Stimulated activated CD8-positive, alpha-beta memory T cell treated with anti-CD3 and anti-CD28 coated beads, Interleukin-12 subunit alpha, Interleukin-12 subunit beta, amount 100 ng/mL, for 24 hours (primary cell): ENCODE measurements around the gene GRHPR.

Source experiments
- DNase-seq: peaks from one replicate; pipeline ENCODE4 v3.0.0-alpha.2; 2020; ENCODE audit errors: extremely low read depth

Gene GRHPR

DNA sequence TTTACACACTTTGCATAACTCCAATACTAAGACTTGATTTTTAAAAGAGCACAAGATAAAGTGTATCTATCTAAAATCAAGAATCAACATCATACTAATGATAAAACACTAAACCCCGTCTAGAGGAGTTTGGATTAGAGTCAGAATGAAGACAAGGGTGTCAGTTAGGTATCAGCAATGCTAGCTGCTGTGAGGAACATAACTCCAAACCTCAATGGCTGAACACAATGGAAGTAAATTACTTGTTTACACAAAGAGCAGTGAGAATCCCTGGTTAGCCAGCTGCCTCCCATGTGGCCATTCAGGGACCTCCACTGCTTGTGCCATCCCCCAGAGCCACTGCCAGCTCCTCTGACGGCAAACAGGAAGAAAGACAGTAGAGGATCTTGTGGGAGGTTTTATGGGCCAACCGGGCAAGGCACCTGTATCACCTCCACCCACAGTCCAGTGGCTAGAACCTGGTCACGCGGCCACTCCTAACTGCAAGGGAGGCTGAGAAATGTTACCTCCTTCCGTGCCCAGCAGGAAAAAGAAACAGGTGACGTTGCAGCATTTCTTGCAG, 24.0 kb upstream of the GRHPR start:
- DNase-seq = no peak

DNA sequence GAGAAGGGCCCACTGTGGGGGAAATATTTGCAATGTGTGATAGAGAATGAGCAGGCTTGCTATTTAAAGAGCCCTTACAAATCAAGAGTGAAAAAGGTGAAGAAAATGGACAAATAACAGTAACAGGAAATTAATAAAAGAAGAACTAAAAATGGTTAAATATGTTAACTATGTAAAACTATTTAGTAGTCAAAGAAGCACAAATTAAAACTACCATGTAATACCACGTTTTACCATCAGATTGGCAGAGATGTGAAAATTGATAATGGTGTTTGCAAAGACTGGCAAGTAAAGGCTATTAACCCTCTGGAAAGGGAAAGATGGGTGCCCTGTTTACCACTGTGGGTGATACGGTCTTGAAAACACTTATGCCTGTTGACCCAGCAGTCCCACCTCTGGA, 23.2 kb upstream of the GRHPR start:
- DNase-seq = no peak

- no peak for DNase-seq
Measured at GRCh38 chr9:37404590-37404989, 17.9 kb upstream of the GRHPR start.

DNA sequence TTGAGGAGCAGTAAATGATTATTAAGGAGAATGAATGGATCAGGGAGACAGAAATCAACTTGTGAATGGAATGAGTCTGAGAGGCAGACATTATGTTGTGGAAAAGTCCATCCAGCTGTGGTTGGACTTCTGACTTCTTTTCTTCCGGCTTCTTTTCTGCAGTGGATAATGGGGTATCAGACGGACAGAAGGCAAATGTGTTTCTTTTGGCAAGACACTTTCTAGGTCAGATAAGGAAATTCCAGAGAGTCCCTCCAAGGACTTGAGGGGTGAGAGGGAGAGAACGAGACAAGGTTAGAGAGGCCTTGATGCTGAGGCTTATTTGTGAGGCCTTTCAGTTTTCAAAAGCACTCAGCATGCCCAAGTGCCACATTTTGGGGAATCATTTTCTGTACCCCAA, 17.1 kb upstream of the GRHPR start:
- DNase-seq = no peak

- no peak for DNase-seq
Measured at GRCh38 chr9:37405764-37406380, 16.6 kb upstream of the GRHPR start.

DNA sequence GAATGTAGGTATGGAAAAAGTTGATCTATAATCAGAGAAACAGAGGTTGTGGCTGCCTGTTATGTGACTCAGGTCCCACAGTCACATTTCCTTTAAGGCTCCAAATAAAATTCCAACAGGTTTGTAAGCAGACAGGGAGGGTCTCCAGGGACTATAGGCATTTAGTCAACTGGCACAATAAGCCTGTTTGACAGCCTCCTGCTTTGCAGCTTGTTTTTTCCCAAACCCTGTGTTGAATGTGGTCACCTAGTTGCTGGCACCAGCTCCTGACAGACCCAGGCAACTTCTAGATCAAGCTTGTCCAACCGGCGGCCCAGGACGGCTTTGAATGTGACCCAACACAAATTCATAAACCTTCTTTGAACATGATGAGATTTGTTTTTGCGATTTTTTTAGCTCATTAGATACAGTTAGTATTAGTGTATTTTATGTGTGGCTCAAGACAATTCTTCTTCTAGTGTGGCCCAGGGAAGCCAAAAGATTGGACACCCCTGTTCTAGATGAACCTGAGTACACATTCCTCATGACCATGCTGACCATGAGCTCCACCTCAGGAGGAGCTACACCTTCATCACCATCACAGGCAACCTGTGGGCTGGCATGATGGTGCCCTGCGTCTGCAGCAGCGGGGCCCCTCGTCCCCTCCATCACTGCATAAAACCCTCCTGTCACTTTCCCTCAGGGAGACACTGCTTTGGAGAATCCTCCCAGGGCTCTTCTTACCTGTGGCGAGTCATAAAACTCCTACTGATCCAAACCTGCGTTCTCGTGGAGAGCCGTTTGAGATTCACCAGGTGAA, 15.7 kb upstream of the GRHPR start:
- no peak for DNase-seq

DNA sequence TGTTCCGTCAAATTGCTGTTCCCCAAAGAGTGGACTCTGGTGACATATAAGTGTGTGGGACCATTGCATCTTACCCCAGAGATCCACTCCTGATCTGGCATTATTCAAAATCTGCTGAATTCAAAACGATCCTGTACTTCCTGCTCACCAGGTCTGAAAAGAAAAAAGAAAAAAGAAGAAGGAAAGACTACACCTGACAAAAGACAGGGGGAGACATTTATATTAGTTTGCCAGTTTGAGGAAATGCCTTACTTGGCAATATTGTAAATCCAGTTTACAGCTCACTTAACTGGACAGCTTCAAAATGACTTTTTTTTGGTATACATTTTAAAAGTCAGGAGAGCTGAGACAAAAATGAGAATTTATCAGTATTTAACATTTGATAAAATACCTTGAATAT, 15.0 kb upstream of the GRHPR start:
- no peak for DNase-seq

DNA sequence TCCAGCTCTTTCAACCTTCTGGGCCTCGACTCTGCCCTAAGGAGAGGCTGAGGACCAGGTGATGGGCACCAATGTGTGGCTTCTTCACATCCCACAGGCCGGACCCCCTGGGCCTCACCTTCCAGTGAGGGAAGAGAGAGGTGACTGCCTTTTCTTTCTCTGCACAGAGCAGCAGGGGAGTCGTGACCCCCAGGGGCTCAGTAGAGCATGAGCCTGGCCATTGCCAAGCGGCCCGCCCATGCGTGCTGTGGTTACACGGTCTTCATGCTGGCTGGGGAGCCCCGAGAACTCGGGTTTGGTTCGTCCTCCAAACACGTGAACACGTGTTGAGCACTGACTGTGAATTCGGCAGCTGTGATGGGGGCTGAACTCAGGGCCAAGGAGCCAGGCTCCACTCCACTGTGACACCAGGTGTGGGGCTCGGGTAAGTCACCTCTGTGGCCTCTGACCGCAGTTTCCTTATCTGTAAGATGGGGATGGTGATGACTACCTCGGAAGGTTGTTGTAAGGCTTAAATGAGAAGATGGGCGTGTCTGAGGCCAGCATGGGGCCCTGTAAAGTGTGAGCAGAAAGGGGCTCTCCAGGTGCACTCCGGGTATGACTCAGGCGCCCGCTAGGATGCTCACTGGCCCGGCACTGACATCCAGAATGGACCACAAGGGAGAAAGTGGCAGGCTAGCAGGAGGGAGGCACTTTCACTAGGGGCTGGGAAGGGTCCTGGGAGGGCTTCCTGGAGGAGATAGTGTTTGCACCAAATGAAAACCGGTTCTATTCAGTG, 13.4 kb upstream of the GRHPR start:
- DNase-seq = peak; percentile 42

GRCh38 chr9:37410354-37410861, 12.1 kb upstream of the GRHPR start:
- DNase-seq = no peak

GRCh38 chr9:37410969-37411785, 11.3 kb upstream of the GRHPR start:
- DNase-seq = no peak

DNA sequence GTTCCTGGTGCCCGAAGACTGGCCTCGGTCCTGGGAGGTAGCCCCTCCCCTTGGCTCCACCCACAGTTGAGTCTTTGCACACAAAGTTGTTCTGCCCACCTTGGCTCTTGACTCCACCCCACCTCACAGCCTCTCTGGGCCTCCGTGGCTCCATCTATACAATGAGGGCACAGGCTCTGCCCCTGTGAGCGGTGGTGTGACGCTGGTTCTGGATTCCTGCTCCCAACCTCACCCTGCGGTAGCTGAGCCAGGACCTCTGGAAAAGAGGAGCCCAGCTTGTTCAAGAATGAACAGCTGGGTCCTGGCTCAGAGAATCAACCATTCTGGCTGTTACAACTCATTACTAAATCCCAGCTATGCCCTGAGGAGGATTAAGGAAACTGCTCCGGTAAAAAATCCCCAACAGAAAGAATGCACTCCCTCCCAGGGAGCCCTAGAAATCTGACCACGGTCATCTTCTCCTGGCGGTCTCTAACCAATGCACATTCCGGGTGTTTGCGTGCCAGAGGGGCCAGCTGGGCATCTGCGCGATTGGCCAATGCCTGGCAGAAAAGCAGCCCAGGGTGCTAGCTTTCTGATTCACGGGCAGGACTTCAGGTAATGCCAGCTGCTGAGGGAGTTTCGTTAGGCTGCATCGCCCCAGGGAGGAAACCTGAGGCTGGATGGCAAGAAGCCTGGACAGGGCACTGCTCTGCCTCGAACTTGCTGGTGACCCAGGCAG, 9.9 kb upstream of the GRHPR start:
- DNase-seq = no peak

GRCh38 chr9:37413311-37413710, 9.2 kb upstream of the GRHPR start:
- DNase-seq = no peak

DNA sequence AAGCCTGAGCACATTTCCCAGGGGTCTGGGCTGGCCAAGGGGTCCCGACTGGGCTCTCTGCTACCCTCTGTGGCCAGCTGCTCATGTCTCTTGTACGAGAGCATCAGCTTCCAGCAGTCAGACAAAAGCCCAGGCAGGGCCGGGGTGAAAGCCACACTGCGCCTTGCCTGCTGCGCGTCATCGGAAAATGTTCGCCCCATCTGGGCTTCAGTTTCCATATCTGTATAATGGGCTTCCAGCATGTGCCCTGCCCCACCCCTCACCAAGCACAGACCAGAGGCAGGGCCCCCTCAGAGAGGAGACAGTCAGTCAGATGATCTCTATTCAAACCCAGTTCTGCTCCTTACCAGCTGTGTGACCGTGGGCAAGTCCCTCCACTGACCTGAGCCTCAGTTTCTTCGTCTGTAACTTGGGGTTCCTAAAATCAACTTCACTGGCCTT, 8.0 kb upstream of the GRHPR start:
- no peak for DNase-seq

- peak; percentile 41 for DNase-seq
Measured at GRCh38 chr9:37415011-37415719, 7.3 kb upstream of the GRHPR start.

- DNase-seq = no peak
Measured at GRCh38 chr9:37417252-37417803, 5.2 kb upstream of the GRHPR start.

DNA sequence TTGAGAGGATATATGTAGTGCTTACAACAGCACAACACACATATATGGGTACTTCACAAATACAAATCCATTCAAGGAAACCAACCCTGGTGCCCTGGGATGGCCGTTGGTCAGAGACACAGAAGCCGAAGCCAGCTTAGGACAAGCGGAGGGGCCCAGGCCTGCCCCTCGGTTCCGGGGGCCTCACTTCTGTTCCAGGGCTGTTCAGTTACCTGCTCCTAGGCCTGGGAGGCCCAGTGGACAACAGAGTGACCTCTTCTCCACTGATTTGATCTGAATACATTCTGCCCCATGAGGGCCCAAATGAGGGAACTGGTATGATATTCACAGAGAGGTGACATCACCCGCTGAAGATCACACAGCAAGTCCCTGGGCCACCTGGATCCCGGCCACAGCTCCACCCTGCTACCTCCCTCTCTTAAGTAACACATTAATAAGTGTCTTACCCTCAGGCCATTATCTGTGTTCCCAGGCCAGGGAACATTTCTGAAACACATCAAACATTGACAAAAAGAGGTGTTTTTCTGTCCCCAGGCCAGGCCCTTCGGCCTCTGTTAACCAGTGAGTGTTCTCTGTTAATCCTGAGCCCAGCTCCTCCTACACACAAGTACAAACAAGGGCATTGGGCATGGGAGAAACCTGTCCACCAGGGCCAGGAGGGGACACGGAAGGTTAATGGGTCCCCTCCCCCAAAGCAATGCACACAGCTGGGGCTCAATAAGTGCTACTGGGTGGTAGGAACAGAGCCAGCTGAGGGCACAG, 4.5 kb upstream of the GRHPR start:
- DNase-seq = no peak

DNA sequence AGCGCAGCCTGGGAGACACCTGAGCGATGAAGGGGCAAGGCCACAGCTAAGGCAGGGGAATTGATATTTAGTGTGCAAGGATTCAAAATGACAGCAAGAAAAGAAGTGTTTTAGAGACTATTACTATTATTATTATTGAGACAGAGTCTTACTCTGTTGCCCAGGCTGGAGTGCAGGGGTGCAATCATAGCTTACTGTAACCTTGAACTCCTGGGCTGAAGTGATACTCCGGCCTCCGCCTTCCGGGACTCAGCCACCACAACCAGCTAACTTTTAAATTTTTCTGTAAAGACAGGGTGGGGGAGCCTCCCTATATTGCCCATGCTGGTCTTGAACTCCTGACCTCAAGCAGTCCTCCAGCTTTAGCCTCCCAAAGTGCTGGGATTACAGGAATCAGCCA, 3.3 kb upstream of the GRHPR start:
- DNase-seq = no peak

DNA sequence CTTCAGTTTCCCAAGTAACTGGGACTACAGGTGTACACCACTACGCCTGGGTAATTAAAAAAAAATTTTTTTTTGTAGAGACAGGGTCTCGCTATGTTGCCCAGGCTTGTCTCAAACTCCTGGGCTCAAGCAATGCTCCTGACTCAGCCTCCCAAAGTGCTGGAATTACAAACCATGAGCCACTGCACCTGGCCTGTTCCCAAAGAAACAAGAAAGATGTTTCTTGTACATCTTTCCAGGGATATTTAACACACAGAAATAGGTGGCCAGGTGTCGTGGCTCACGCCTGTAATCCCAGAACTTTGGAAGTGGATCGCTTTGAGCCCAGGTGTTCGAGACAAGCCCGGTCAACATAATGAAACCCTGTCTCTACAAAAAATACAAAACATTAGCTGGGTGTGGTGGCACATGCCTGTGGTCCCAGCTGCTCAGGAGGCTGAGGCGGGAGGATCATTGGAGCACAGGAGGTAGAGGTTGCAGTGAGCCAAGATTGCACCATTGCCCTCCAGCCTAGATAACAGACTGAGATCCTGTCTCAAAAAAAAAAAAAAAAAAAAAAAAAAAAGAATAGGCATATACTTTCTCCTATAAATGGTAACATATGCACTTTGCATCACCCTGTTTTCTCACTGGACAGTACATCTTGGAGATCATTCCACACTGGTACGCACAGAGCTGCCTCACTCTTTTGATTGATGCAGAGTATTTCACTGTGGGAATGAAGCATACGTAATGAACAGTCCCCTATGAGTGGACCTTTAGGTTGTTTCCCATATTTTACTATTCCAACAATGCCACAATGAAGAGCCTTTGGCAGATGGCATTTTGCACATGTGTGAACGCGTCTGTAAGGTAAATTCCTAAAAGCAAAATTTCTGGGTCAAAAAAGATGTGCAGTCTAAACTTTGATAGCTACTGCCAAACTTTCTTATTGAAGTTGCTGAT, 2.0 kb upstream of the GRHPR start:
- DNase-seq = no peak
